SK-N-SH (cell line): ENCODE data around the gene PHLDB2. TPM values are rescaled to one million over a fixed set of nuclear protein-coding genes. Genes with fewer than 3 reads are reported as not detected.

ENCODE experiments used
- CTCF ChIA-PET: fragments of 300-600, 350-600 bp; formaldehyde crosslinking; extraction: SDS; loops from one replicate; lab custom pipeline; 2021; lab: Yijun Ruan, JAX
- POLR2A ChIA-PET: fragments of 350-600 bp; sonication (Branson Sonifier 250); formaldehyde crosslinking; extraction: SDS; loops from one replicate; lab custom pipeline; 2020; ENCODE audit warnings: antibody characterized with exemption, inconsistent platforms; lab: Yijun Ruan, JAX
- DNase-seq: peaks from one replicate; pipeline ENCODE4 v3.0.0; 2012
- H2AFZ ChIP-seq: fragments of 200-600 bp; sonication (generic); 2 replicates; pipeline ENCODE4 v1.8.1; 2016; ENCODE audit warnings: antibody characterized with exemption, mild to moderate bottlenecking, low read depth
- H3F3A ChIP-seq: fragments of 200-600 bp; sonication (generic); replicated peaks from 2 replicates; pipeline ENCODE3; 2016; ENCODE audit warnings: antibody characterized with exemption, mild to moderate bottlenecking; ENCODE audit not compliant: insufficient read depth
- H3K27ac ChIP-seq, 2 experiments: fragments of 200-500 bp in 1 of 2; fragments of 200-600 bp in 1 of 2; sonication (Bioruptor generic) in 1 of 2; sonication (generic), shearing (Covaris generic) in 1 of 2; 2 replicates each; pipeline versions ENCODE4 v1.5.1 to v1.6.1; 2014 to 2016; ENCODE audit warnings: low read depth in 2 of 2, inconsistent platforms in 1 of 2, low read length in 1 of 2, mild to moderate bottlenecking in 1 of 2, mixed read lengths in 1 of 2
- H3K27me3 ChIP-seq: fragments of 200-600 bp; sonication (generic), shearing (Covaris generic); 2 replicates; pipeline ENCODE4 v1.6.1; 2016; ENCODE audit warnings: mixed run types; ENCODE audit not compliant: insufficient read depth
- H3K36me3 ChIP-seq, 2 experiments: fragments of 200-500 bp in 1 of 2; fragments of 200-600 bp in 1 of 2; sonication (Bioruptor generic) in 1 of 2; sonication (generic) in 1 of 2; replicated peaks in 1 of 2; 2 replicates each; pipeline versions ENCODE3 to v1.5.1; 2014 to 2016; ENCODE audit warnings: low read length in 1 of 2, mild to moderate bottlenecking in 1 of 2; ENCODE audit not compliant: insufficient read depth in 2 of 2, control insufficient read depth in 1 of 2
- H3K4me1 ChIP-seq, 2 experiments: fragments of 200-500 bp in 1 of 2; fragments of 200-600 bp in 1 of 2; sonication (Bioruptor generic) in 1 of 2; sonication (generic), shearing (Covaris generic) in 1 of 2; 2 replicates each; pipeline versions ENCODE4 v1.5.1 to v1.6.1; 2014 to 2016; ENCODE audit warnings: low read depth in 1 of 2, low read length in 1 of 2, mixed run types in 1 of 2; ENCODE audit not compliant: insufficient read depth in 2 of 2, control insufficient read depth in 1 of 2
- H3K4me2 ChIP-seq: fragments of 200-600 bp; sonication (generic), shearing (Covaris generic); 2 replicates; pipeline ENCODE4 v1.6.1; 2017; ENCODE audit warnings: mixed run types
- H3K4me3 ChIP-seq, 2 experiments: fragments of 200-500 bp in 1 of 2; fragments of 200-600 bp in 1 of 2; sonication (Bioruptor generic) in 1 of 2; sonication (generic), shearing (Covaris generic) in 1 of 2; 2 replicates each; pipeline versions ENCODE4 v1.5.1 to v1.8.1; 2014 to 2016; ENCODE audit warnings: low read depth in 2 of 2, inconsistent platforms in 1 of 2, low read length in 1 of 2, mild to moderate bottlenecking in 1 of 2, mixed read lengths in 1 of 2, moderate library complexity in 1 of 2
- H3K79me2 ChIP-seq: fragments of 200-600 bp; sonication (generic); 2 replicates; pipeline ENCODE4 v1.8.1; 2017; ENCODE audit warnings: mild to moderate bottlenecking; ENCODE audit not compliant: insufficient read depth
- H3K9ac ChIP-seq: fragments of 200-600 bp; sonication (generic); 2 replicates; pipeline ENCODE4 v1.6.1; 2017; ENCODE audit warnings: mixed run types
- H3K9me2 ChIP-seq: fragments of 200-600 bp; sonication (generic); 2 replicates; pipeline ENCODE4 v1.6.1; 2017; ENCODE audit warnings: mixed run types
- H3K9me3 ChIP-seq: fragments of 200-600 bp; sonication (generic); 2 replicates; pipeline ENCODE4 v1.6.1; 2017; ENCODE audit warnings: mixed run types, mild to moderate bottlenecking, moderate library complexity
- H4K20me1 ChIP-seq: fragments of 200-600 bp; sonication (generic); 2 replicates; pipeline ENCODE4 v1.6.1; 2017; ENCODE audit warnings: mild to moderate bottlenecking, mixed run types; ENCODE audit not compliant: insufficient read depth
- ELF1 ChIP-seq: IDR thresholded peaks from 2 replicates; pipeline ENCODE4 v1.4.0; 2012
- GABPA ChIP-seq: IDR thresholded peaks from 2 replicates; pipeline ENCODE4 v1.4.0; 2012; ENCODE audit warnings: low read depth, mild to moderate bottlenecking
- GATA2 ChIP-seq: sonication (generic); formaldehyde crosslinking; IDR thresholded peaks from 2 replicates; pipeline ENCODE4 v1.5.0; 2020; ENCODE audit warnings: mild to moderate bottlenecking, missing genetic modification reagents
- RAD21 ChIP-seq: IDR thresholded peaks from 2 replicates; pipeline ENCODE4 v1.6.1; 2012; ENCODE audit warnings: mild to moderate bottlenecking, low read length
- RCOR1 ChIP-seq: fragments of 150-350 bp; IDR thresholded peaks from 2 replicates; pipeline ENCODE4 v1.6.1; 2017; ENCODE audit warnings: antibody characterized with exemption, low read length
- RXRA ChIP-seq: IDR thresholded peaks from 2 replicates; pipeline ENCODE4 v1.4.0; 2012; ENCODE audit warnings: low read depth, mild to moderate bottlenecking, borderline replicate concordance
- TEAD4 ChIP-seq: IDR thresholded peaks from 2 replicates; pipeline ENCODE4 v1.4.0; 2012; ENCODE audit warnings: mild to moderate bottlenecking, borderline replicate concordance; ENCODE audit not compliant: insufficient read depth
- whole genome bisulfite sequencing: methylation state at CpG from one replicate; pipeline ENCODE4 v1.1.6; 2017; ENCODE audit warnings: low lambda C conversion rate; 5-methylcytosine and 5-hydroxymethylcytosine counted together
- polyA plus RNA-seq, 3 experiments: library from polyadenylated mRNA; depleted of rRNA; stranded (reverse); fragments of >200 nt; gene quantifications; 2 replicates each; pipeline ENCODE4 v1.2.3, GENCODE V29; 2012
- TF ChIP-seq, protein P1 (sequence below): IDR thresholded peaks from 2 replicates; pipeline ENCODE4 v1.6.1; 2012; ENCODE audit warnings: mild to moderate bottlenecking, low read depth, low read length, moderate library complexity
- TF ChIP-seq, protein P2 (sequence below): IDR thresholded peaks from 2 replicates; pipeline ENCODE4 v1.4.0; 2012; ENCODE audit warnings: low read depth, borderline replicate concordance
- TF ChIP-seq, protein P3 (sequence below): IDR thresholded peaks from 2 replicates; pipeline ENCODE4 v1.4.0; 2012; ENCODE audit warnings: low read depth, borderline replicate concordance
- TF ChIP-seq, protein P4 (sequence below): fragments of 200-600 bp; sonication (generic); IDR thresholded peaks from 2 replicates; pipeline ENCODE4 v1.6.1; 2017; ENCODE audit warnings: antibody characterized with exemption, mild to moderate bottlenecking, moderate library complexity

PHLDB2 gene
- polyA plus RNA-seq, 1 of the 3 experiments (the other 2 are of a cell fraction): 18.0 TPM

DNA sequence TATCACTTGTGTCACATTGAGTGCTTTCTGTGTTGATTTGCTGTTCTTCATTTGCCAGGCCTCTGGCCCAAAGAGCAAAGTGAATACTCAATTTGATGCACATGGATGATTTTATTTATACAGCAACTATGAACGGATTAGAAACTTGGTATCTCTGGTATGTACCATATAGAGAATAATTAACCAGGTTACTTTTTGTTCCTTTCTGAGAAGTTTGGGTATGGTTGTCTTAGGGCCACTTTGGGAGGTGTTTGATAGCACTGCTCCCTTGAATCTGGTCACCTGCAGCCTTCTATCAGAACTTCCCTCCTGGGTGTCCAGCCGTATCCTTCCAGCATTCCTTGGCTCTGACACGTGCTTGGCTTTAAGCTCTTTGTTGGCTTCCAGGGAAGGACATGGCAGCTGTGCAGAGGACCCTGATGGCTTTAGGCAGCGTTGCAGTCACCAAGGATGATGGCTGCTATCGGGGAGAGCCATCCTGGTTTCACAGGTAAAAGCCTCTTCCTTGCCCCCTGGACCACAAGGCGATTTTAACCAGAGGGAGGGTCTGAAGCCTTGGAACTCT lies 152.4 kb downstream of the PHLDB2 start:
- Histone ChIP-seq H3F3A (no peaks in the 10 kb centered on the region), H3K4me1 (peaks cover 12 to 14% of the 10 kb centered on the region in 2 experiments; a peak in 2 of 4 replicates), H3K79me2 (no peaks in the 10 kb centered on the region), H3K9ac (no peak overlapping the region), H3K4me3 (no peak overlapping the region), H2AFZ (no peak overlapping the region), H3K27me3 (no peaks in the 10 kb centered on the region), H3K36me3 (peaks cover 0 to 24% of the 10 kb centered on the region in 2 experiments), H3K9me2 (no peaks in the 10 kb centered on the region), H3K9me3 (no peaks in the 10 kb centered on the region), H4K20me1 (no peaks in the 10 kb centered on the region), H3K27ac (no peak overlapping the region; a peak in 1 of 4 replicates), H3K4me2 (no peak overlapping the region)
- CTCF ChIA-PET: interaction anchor here (1.4 to 7.3 kb wide), 5 partner anchors 10 to 293 kb away, joined by 4 to 90 read pairs (median 14); no protein-coding TSS in a partner anchor
- TF ChIP-seq GABPA (no peak), RCOR1 (no peak), TEAD4 (no peak), GATA2 (CRISPR knock-in tag) (no peak), ELF1 (no peak), RAD21 (no peak), RXRA (no peak)
- TF ChIP-seq, protein P1, sequence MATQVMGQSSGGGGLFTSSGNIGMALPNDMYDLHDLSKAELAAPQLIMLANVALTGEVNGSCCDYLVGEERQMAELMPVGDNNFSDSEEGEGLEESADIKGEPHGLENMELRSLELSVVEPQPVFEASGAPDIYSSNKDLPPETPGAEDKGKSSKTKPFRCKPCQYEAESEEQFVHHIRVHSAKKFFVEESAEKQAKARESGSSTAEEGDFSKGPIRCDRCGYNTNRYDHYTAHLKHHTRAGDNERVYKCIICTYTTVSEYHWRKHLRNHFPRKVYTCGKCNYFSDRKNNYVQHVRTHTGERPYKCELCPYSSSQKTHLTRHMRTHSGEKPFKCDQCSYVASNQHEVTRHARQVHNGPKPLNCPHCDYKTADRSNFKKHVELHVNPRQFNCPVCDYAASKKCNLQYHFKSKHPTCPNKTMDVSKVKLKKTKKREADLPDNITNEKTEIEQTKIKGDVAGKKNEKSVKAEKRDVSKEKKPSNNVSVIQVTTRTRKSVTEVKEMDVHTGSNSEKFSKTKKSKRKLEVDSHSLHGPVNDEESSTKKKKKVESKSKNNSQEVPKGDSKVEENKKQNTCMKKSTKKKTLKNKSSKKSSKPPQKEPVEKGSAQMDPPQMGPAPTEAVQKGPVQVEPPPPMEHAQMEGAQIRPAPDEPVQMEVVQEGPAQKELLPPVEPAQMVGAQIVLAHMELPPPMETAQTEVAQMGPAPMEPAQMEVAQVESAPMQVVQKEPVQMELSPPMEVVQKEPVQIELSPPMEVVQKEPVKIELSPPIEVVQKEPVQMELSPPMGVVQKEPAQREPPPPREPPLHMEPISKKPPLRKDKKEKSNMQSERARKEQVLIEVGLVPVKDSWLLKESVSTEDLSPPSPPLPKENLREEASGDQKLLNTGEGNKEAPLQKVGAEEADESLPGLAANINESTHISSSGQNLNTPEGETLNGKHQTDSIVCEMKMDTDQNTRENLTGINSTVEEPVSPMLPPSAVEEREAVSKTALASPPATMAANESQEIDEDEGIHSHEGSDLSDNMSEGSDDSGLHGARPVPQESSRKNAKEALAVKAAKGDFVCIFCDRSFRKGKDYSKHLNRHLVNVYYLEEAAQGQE: no peak
- TF ChIP-seq, protein P2, sequence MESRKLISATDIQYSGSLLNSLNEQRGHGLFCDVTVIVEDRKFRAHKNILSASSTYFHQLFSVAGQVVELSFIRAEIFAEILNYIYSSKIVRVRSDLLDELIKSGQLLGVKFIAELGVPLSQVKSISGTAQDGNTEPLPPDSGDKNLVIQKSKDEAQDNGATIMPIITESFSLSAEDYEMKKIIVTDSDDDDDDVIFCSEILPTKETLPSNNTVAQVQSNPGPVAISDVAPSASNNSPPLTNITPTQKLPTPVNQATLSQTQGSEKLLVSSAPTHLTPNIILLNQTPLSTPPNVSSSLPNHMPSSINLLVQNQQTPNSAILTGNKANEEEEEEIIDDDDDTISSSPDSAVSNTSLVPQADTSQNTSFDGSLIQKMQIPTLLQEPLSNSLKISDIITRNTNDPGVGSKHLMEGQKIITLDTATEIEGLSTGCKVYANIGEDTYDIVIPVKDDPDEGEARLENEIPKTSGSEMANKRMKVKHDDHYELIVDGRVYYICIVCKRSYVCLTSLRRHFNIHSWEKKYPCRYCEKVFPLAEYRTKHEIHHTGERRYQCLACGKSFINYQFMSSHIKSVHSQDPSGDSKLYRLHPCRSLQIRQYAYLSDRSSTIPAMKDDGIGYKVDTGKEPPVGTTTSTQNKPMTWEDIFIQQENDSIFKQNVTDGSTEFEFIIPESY: no peak
- TF ChIP-seq, protein P3, sequence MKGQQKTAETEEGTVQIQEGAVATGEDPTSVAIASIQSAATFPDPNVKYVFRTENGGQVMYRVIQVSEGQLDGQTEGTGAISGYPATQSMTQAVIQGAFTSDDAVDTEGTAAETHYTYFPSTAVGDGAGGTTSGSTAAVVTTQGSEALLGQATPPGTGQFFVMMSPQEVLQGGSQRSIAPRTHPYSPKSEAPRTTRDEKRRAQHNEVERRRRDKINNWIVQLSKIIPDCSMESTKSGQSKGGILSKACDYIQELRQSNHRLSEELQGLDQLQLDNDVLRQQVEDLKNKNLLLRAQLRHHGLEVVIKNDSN: no peak
- TF ChIP-seq, protein P4, sequence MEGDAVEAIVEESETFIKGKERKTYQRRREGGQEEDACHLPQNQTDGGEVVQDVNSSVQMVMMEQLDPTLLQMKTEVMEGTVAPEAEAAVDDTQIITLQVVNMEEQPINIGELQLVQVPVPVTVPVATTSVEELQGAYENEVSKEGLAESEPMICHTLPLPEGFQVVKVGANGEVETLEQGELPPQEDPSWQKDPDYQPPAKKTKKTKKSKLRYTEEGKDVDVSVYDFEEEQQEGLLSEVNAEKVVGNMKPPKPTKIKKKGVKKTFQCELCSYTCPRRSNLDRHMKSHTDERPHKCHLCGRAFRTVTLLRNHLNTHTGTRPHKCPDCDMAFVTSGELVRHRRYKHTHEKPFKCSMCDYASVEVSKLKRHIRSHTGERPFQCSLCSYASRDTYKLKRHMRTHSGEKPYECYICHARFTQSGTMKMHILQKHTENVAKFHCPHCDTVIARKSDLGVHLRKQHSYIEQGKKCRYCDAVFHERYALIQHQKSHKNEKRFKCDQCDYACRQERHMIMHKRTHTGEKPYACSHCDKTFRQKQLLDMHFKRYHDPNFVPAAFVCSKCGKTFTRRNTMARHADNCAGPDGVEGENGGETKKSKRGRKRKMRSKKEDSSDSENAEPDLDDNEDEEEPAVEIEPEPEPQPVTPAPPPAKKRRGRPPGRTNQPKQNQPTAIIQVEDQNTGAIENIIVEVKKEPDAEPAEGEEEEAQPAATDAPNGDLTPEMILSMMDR: no peak
- no peak for DNase-seq
- 77% methylated on average over 6 of the region's 6 CpGs for whole genome bisulfite sequencing
- POLR2A ChIA-PET: no interaction called here
